ENCODE results near the gene SENP1.

- TF ChIP-seq CTCF (conservative IDR thresholded peaks at IDR 0.05; ENCODE audit: low read depth, low read length) (no peak), EZH2 (IDR thresholded peaks at IDR 0.05; ENCODE audit: borderline replicate concordance, low read depth, low read length, poor library complexity, severe bottlenecking) (no peak)
These were observed 30.0 kb downstream of the SENP1 start for GRCh38 chr12:48075832-48076231.
